Stimulated activated CD8-positive, alpha-beta memory T cell treated with anti-CD3 and anti-CD28 coated beads, Interleukin-12 subunit alpha, Interleukin-12 subunit beta, amount 100 ng/mL, for 4 hours (primary cell): ENCODE results near the gene HMCES.
"Not testable (repeated sequence)": the region's sequence is repeated elsewhere in the genome, so short reads cannot be mapped to it uniquely, and the experiment has no call there.

Experiments used
- DNase-seq: peaks from one replicate; pipeline ENCODE4 v3.0.0-alpha.2; 2020; ENCODE audit warnings: low read depth

Gene HMCES

DNA sequence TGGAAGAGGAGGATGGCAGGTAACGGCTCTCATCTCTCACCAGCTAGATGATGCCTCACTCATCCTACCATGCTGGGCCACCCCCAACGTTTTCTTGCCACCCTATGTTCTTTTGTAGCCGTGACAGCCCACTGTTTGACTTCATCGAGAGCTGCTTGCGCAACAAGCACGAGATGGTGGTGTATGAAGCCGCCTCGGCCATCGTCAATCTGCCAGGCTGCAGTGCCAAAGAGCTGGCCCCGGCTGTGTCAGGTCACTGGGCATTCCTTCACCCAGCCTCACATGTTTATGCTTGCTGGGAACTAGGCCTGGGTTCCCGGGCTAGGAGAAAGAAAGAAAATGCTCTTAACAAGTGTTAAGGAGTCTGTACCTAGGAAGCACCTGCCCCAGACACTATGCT, 21.1 kb upstream of the HMCES start:
- DNase-seq = no peak

- no peak for DNase-seq
Observed at GRCh38 chr3:129259612-129260477, 18.8 kb upstream of the HMCES start.

- no peak for DNase-seq
Observed at GRCh38 chr3:129260606-129261005, 18.1 kb upstream of the HMCES start.

DNA sequence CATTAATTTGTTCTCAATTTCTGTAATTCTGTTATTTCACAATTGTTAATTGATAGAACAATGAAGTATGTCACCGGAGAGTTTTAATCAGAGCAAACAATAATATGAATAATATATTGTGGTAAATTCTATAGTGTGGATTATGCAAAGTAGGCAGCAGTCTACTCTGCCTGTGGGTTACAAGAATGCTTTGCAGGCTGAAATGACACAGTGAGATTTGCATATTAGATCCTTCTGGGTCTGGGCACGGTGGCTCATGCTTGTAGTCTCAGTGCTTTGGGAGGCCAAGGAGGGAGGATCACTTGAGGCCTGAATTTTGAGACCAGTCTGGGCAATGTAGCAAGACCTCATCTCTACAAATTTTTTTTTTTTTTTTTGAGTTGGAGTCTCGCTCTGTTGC, 16.8 kb upstream of the HMCES start:
- no peak for DNase-seq

GRCh38 chr3:129263161-129263910, 15.3 kb upstream of the HMCES start:
- DNase-seq = no peak

DNA sequence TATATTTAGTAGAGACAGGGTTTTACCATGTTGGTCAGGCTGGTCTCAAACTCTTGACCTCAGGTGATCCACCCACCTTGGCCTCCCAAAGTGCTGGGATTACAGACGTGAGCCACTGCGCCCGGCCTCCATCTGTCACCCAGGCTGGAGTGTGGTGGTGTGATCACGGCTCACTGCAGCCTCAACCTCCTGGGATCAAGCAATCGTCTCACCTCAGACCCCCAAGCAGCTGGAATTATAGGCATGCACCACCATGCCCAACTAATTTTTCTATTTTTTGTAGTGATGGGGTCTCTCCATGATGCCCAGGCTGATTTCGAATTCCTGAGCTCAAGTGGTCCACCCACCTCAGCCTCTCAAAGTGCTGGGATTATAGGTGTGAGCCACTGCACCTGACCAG, 13.7 kb upstream of the HMCES start:
- not testable (repeated sequence) for DNase-seq

DNA sequence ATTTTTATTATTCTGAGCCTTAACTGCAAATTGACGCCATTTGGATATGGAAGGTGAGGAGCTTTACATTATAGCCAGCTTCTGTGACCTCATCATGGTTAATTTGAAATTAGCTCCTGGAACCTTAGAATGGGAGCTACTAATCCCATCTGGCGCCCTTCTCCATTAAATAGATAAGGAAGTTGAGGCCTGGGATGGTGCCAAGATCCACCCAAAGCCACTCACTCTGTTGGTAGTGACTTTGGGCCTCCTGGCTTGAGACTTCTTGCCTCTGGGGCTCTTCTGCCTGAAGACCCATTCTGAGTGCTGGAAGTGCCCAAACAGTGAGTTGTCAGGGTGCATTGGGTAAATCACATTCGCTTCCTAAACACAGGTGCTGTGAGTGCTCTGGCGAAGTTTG, 12.0 kb upstream of the HMCES start:
- no peak for DNase-seq

DNA sequence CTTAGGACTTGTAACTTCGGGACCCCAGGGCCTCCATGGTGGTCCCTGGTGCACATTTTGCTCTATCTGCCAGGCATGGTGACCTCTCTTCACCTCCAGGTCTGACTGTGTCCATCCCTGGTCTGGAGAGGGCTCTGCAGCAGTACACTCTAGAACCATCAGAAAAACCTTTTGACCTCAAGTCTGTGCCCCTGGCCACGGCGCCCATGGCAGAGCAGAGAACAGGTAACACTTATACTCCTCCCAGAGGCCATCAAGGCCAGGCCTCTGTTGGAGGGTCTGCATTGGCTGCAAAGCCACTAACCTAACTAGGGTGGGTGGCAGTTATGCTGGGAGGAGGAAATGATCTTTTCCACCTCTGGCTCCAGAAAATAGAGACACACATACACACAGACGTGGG, 10.3 kb upstream of the HMCES start:
- no peak for DNase-seq

DNA sequence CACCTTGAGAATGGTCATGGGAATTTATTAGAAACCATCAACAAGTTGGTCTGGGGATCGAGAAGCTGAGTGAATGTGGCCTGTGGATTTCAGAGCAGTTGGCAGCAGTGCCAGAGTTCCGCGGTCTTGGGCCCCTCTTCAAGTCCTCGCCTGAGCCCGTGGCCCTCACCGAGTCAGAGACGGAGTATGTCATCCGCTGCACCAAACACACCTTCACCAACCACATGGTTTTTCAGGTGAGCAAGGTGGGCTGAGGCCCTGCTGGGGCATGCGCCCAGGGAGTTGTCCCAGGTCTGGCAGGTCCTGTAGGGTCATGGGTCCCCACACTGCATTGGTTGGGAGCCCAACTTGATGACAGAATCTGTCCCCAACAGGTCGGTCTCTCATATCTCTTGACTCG, 7.0 kb upstream of the HMCES start:
- no peak for DNase-seq

DNA sequence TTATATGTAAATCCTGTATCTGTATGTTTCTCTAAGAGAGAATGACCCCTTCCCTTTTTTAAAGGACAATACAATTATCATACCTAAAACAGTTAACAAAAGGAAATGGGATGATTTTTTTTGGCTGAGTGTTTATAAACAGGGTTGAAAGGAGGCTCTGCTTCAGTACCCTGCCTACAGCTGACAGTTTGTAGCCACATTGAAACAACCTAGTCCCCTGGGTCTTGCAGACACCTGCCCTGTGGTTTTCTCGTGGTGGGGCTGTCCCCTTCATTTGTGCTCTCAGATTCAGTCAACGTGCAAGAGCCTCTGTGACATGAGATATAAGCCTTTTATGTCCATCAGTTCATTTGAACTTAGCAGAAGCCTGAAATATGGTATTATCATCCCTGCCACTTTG, 2.3 kb upstream of the HMCES start:
- no peak for DNase-seq

DNA sequence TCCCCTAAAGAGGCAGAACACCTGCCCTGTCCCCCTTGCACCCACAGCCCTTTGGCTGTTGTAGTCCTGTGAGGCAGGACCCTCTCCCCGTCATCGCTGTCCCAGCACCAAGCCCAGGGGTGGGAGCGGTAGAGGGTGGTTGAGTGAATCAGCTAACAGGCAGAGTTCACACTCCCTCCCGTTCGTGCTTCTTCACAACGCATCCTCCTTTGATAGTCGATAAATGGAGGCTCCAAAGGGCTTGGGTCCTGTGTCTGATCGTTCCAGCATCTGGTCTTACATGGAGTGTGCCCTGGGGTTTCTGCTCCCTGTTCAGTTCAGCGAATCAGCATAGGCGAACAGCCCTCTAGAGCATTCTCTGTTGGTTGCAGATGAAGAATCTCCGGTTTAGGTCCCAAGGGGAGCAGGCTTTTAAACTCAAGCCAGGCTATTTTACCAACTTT, 820 bp upstream of the HMCES start:
- no peak for DNase-seq

- DNase-seq = peak; percentile 43
Observed at GRCh38 chr3:129278966-129279906, 566 bp downstream of the HMCES start.

DNA sequence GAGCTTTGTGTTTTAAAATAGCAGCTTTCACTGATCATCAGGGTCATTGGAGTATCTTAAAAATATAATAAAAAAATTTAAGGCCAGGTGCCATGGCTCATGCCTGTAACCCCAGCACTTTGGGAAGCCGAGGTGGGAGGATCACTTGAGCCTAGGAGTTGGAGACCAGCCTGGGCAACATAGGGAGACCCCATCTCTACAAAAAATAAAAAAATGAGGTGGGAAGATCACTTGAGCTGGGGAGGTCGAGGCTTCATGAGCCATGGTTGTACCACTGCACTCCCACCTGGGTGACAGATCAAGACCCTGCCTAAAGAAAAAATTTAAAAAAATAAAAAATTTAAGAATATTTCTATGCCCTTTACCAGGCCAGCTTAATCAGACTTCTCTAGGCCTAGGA, 1.5 kb downstream of the HMCES start:
- DNase-seq = no peak

GRCh38 chr3:129281726-129282125, 3.1 kb downstream of the HMCES start:
- DNase-seq = no peak

DNA sequence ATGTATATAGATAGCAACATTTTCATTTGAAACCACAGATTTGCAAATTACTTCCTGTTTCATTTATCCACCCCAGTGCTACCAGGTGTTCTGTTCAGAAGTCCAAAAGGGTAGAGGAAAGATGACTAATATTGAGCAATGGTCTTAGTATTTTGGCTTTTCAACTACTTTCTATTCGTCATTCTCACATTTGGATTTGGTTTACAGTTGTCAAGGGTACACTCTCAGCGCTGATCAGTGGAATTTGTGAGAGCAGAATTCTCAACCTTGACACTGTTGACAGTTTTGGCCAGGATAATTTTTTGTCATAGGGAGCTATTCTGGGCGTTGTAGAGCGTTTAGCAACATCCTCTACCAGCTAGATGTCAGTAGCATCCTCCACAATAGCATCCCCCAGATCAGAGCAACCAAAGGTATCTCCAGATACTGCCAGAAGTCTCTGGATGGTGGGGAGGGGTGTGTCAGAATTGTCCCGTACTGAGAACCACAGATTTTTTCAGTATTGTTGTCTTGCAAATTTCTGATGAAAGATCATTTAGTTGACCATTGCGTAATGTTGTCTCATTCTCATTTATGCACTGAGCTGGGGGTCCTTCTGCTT, 4.2 kb downstream of the HMCES start:
- DNase-seq = no peak

DNA sequence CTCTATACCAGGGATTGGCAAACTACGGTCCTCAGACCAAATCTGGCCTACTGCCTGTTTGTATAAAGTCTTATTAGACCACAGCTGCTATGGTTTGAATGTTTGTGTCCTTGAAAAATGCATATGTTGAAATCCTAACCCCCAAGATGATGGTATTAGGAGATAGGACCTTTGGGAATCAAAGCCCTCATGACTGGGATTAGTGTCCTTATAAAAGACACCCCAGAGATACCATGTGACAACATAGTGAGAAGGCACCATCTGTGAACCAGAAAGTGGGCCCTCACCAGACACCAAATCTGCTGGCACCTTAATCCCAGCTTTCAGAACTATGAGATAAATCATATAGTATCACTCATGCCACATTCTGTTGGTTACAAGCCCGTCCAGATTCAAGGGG, 7.4 kb downstream of the HMCES start:
- DNase-seq = no peak

DNA sequence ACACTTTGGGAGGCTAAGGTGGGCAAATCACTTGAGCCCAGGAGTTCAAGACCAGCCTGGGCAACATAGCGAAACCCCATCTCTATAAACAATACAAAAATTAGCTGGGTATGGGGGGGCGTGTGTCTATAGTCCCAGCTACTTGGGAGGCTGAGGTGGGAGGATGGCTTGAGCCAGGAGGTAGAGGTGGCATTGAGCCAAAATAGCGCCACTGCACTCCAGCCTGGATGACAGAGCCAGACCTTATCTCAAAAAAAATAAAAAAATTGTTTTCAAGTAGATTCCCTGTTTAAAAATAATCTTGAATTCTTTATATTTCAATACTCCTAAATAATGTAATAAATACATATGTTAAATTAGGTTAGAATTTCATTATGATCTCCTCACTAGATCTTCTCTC, 9.8 kb downstream of the HMCES start:
- DNase-seq = no peak

- no peak for DNase-seq
Observed at GRCh38 chr3:129289201-129289921, 10.7 kb downstream of the HMCES start.

GRCh38 chr3:129291236-129291886, 12.7 kb downstream of the HMCES start:
- DNase-seq = no peak

GRCh38 chr3:129295286-129295685, 16.6 kb downstream of the HMCES start:
- DNase-seq = no peak
